Sigmoid colon (tissue), 7 donors: ENCODE data around the gene CDH13. TPM values are rescaled to one million over a fixed set of nuclear protein-coding genes. Genes with fewer than 3 reads are reported as not detected.
A peak's percentile ranks its signal among the peaks of the same experiment; 100 is the strongest.

Source experiments
- DNase-seq: peaks from one replicate; pipeline ENCODE4 v3.0.0-alpha.2; 2019
- H3K27ac ChIP-seq, 4 donors: fragments of 200-600 bp; sonication (generic); one replicate each; pipeline ENCODE4 v1.5.1; 2016 to 2019; ENCODE audit warnings: mild to moderate bottlenecking in 1 of 4
- H3K27me3 ChIP-seq, 3 donors: fragments of 200-600 bp; sonication (generic); one replicate each; pipeline ENCODE4 v1.5.1; 2019; ENCODE audit warnings: mild to moderate bottlenecking in 1 of 3
- H3K36me3 ChIP-seq, 4 donors: fragments of 200-600 bp; sonication (generic); one replicate each; pipeline ENCODE4 v1.5.1; 2016 to 2019
- H3K4me1 ChIP-seq, 4 donors: fragments of 200-600 bp; sonication (generic); one replicate each; pipeline ENCODE4 v1.5.1; 2017 to 2019
- H3K4me3 ChIP-seq, 4 donors: fragments of 200-600 bp; sonication (generic); one replicate each; pipeline ENCODE4 v1.5.1; 2017 to 2019; ENCODE audit warnings: mild to moderate bottlenecking in 2 of 4, moderate library complexity in 1 of 4
- H3K9me3 ChIP-seq, 4 donors: fragments of 200-600 bp in 3 of 4; sonication (generic) in 3 of 4; one replicate each; pipeline versions ENCODE4 v1.5.1 to v1.6.1; 2013 to 2019
- EP300 ChIP-seq, 4 donors: sonication (generic); formaldehyde crosslinking; IDR thresholded peaks; one replicate each; pipeline ENCODE4 v1.6.1; 2017; ENCODE audit warnings: antibody characterized with exemption in 4 of 4
- POLR2A ChIP-seq, 2 donors: fragments of 450-650 bp; IDR thresholded peaks; one replicate each; pipeline ENCODE4 v1.6.1; 2016; ENCODE audit warnings: antibody characterized with exemption in 2 of 2, mild to moderate bottlenecking in 2 of 2, moderate library complexity in 2 of 2
- POLR2AphosphoS5 ChIP-seq, 4 donors: sonication (generic); formaldehyde crosslinking; IDR thresholded peaks; one replicate each; pipeline ENCODE4 v1.6.1; 2017; ENCODE audit warnings: antibody characterized with exemption in 4 of 4
- WGBS, 2 donors: extraction: QIAGEN DNeasy Blood & Tissue Kit; methylation state at CpG; one replicate each; pipeline ENCODE4 v1.1.7; 2013; 5-methylcytosine and 5-hydroxymethylcytosine counted together
- intact Hi-C: fragments of 100-400 bp; cut with DNase I; formaldehyde crosslinking; loops from one replicate; pipeline ENCODE4 v1.15.1; 2023
- polyA plus RNA-seq, 3 donors: library from polyadenylated mRNA; stranded (reverse); fragments of 200-250 nt; gene quantifications; one replicate each; pipeline ENCODE4 v1.2.3, GENCODE V29; 2013
- total RNA-seq, 4 donors: library from RNA; depleted of rRNA; stranded (reverse); fragments of >200 nt; gene quantifications; one replicate each; pipeline ENCODE4 v1.1.0, GENCODE V29; 2016
- TF ChIP-seq, protein P1 (sequence below), 4 experiments: fragments of 450-650 bp in 3 of 4; fragments of 200-600 bp in 1 of 4; IDR thresholded peaks; one replicate each; pipeline ENCODE4 v1.5.1; 2016 to 2019; ENCODE audit warnings: antibody characterized with exemption in 4 of 4, mild to moderate bottlenecking in 3 of 4, moderate library complexity in 2 of 4
- donor health status: healthy with polysubstance abuse.
- donor health status: Bipolar disorder and iron deficiency.
- donor health status: healthy.

CDH13 gene
- total and polyA plus RNA-seq, 7 donors = 0.60 to 17.6 (median 11.8) TPM

DNA sequence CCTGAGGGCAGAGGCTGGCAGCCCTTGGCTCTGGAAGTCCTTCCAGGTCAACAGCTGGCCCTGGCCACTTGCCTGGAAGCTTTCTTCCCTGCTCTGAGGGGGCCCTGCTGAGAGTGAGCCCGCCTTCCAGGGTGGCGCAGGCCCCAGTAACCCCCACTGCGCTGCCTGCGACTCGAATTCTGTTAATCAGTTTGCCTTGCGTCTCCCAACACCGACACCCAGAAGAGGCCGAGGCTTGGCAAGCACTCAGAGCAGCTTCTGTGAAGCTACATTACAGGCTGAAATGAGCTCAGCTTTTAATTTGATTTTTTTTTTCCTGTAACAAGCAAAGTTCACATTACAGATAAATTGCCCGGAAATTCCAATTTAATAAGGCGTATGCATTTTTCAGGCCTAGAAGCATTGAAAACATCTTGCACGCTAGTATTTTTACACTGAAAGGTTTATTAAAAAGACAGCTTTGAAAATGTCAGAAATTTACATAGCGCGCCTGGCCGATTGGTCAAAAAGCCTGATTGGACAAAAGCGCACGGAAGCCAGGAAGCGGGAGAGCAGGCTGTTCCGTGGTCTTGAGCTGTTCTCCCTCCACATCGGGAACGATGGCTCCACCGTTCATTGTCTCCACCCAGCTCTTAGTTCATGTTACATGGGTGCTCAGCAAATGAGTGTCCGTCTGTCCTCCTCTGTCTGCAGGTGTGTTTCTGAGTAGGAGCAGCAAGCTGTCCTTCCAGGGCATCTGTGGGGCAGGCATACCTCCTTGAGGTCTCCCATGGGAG lies 1115.5 kb downstream of the CDH13 start:
- intact Hi-C loops = no loop called here
- Histone ChIP-seq H3K36me3 (no peaks in the 10 kb centered on the region), H3K9me3 (no peaks in the 10 kb centered on the region), H3K27ac (peak overlapping the region in 2 of 4 donors; percentile 3 to 34), H3K27me3 (no peaks in the 10 kb centered on the region), H3K4me1 (no peaks in the 10 kb centered on the region), H3K4me3 (no peak overlapping the region)
- no peak for DNase-seq
- TF ChIP-seq EP300 (IDR thresholded peaks at IDR 0.05) (no peak), POLR2AphosphoS5 (IDR thresholded peaks at IDR 0.05) (no peak), POLR2A (IDR thresholded peaks at IDR 0.05) (no peak)
- TF ChIP-seq, protein P1, sequence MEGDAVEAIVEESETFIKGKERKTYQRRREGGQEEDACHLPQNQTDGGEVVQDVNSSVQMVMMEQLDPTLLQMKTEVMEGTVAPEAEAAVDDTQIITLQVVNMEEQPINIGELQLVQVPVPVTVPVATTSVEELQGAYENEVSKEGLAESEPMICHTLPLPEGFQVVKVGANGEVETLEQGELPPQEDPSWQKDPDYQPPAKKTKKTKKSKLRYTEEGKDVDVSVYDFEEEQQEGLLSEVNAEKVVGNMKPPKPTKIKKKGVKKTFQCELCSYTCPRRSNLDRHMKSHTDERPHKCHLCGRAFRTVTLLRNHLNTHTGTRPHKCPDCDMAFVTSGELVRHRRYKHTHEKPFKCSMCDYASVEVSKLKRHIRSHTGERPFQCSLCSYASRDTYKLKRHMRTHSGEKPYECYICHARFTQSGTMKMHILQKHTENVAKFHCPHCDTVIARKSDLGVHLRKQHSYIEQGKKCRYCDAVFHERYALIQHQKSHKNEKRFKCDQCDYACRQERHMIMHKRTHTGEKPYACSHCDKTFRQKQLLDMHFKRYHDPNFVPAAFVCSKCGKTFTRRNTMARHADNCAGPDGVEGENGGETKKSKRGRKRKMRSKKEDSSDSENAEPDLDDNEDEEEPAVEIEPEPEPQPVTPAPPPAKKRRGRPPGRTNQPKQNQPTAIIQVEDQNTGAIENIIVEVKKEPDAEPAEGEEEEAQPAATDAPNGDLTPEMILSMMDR (IDR thresholded peaks at IDR 0.05) = no peak
- WGBS, 2 donors = 87% methylated on average over 22 of the region's 22 CpGs

- Histone ChIP-seq H3K27ac (peak overlapping the region in 1 of 4 donors; percentile 19), H3K27me3 (no peaks in the 10 kb centered on the region), H3K36me3 (no peaks in the 10 kb centered on the region), H3K4me3 (no peak overlapping the region), H3K9me3 (no peaks in the 10 kb centered on the region), H3K4me1 (no peaks in the 10 kb centered on the region)
- 85 to 89% methylated on average over 4 of the region's 4 CpGs for WGBS, 2 donors
- no peak for DNase-seq
- TF ChIP-seq, protein P1 (IDR thresholded peaks at IDR 0.05) = no peak
- no peak for TF ChIP-seq EP300 (IDR thresholded peaks at IDR 0.05)
- intact Hi-C loops = no loop called here
Observed at GRCh38 chr16:83743241-83743640, 1116.5 kb downstream of the CDH13 start.

- Histone ChIP-seq H3K27ac (peak overlapping the region in 3 of 4 donors; percentile 35 to 47 (median 44)), H3K4me3 (no peak overlapping the region), H3K36me3 (no peaks in the 10 kb centered on the region), H3K9me3 (no peaks in the 10 kb centered on the region), H3K4me1 (no peaks in the 10 kb centered on the region), H3K27me3 (no peaks in the 10 kb centered on the region)
- intact Hi-C loops = no loop called here
- WGBS, 2 donors = 77 to 88% methylated on average over 6 of the region's 6 CpGs
- TF ChIP-seq POLR2A (IDR thresholded peaks at IDR 0.05) (no peak), EP300 (IDR thresholded peaks at IDR 0.05) (no peak), POLR2AphosphoS5 (IDR thresholded peaks at IDR 0.05) (no peak)
- TF ChIP-seq, protein P1 (IDR thresholded peaks at IDR 0.05) = no peak
- DNase-seq = no peak
Observed at GRCh38 chr16:83743720-83744119, 1117.0 kb downstream of the CDH13 start.

- no peaks in the 10 kb centered on the region for H3K9me3 ChIP-seq
- intact Hi-C loops = no loop called here
- peak overlapping the region in 2 of 4 donors; percentile 44 to 47 for H3K27ac ChIP-seq
- no peak overlapping the region for H3K4me3 ChIP-seq
- peak in 1 of 4 donors; percentile 40 for TF ChIP-seq EP300 (IDR thresholded peaks at IDR 0.05)
- TF ChIP-seq POLR2A (IDR thresholded peaks at IDR 0.05) = no peak
- peak in 2 of 4 donors; percentile 16 to 42 for TF ChIP-seq POLR2AphosphoS5 (IDR thresholded peaks at IDR 0.05)
- WGBS, 2 donors = 41 to 51% methylated on average over 12 of the region's 12 CpGs
- H3K36me3 ChIP-seq = no peaks in the 10 kb centered on the region
- peak; percentile 73 for DNase-seq
- H3K4me1 ChIP-seq = no peaks in the 10 kb centered on the region
- no peaks in the 10 kb centered on the region for H3K27me3 ChIP-seq
Observed at GRCh38 chr16:83744441-83744981, 1117.7 kb downstream of the CDH13 start.

DNA sequence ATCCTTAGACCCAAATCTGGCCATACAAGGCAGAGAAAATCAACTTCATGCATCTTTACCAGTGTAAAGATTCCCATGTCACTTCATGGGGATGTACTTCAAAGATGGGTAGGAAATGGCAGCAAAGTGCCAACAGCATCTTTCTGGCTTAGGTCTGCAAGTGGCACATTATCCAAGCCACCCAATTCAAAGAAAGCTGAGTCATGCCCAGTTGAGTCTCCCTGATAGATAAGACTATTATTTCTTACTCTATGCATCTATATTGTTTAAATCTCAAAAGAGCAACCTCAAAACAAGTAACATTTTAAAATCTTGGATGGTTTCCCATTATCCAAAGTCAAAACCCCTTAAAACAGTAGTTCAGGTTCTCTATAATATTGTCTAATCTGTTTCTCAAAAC lies 1119.8 kb downstream of the CDH13 start:
- DNase-seq = no peak
- TF ChIP-seq POLR2AphosphoS5 (IDR thresholded peaks at IDR 0.05) (no peak), POLR2A (IDR thresholded peaks at IDR 0.05) (no peak), EP300 (IDR thresholded peaks at IDR 0.05) (no peak)
- TF ChIP-seq, protein P1 (IDR thresholded peaks at IDR 0.05) = no peak
- H3K9me3 ChIP-seq = no peaks in the 10 kb centered on the region
- no peaks in the 10 kb centered on the region for H3K27me3 ChIP-seq
- no peaks in the 10 kb centered on the region for H3K36me3 ChIP-seq
- H3K4me3 ChIP-seq = no peak overlapping the region
- intact Hi-C loops = no loop called here
- no peak overlapping the region for H3K27ac ChIP-seq
- H3K4me1 ChIP-seq = no peaks in the 10 kb centered on the region
